Testis (tissue), 3 donors: ENCODE results near the gene SLC28A1. TPM values are rescaled to one million over a fixed set of nuclear protein-coding genes. Genes with fewer than 3 reads are reported as not detected.

ENCODE experiments used
- DNase-seq: peaks from one replicate; pipeline ENCODE4 v3.0.0-alpha.2; 2019
- H3K27ac ChIP-seq, 2 donors: fragments of 200-600 bp; sonication (generic); one replicate each; pipeline ENCODE4 v1.5.1; 2019
- H3K27me3 ChIP-seq: fragments of 200-600 bp; sonication (generic); one replicate; pipeline ENCODE4 v1.5.1; 2019
- H3K36me3 ChIP-seq: fragments of 200-600 bp; sonication (generic); one replicate; pipeline ENCODE4 v1.5.1; 2017; ENCODE audit warnings: low read depth; ENCODE audit errors: missing control alignments
- H3K4me1 ChIP-seq: fragments of 200-600 bp; sonication (generic); one replicate; pipeline ENCODE4 v1.5.1; 2019
- H3K4me3 ChIP-seq, 2 donors: fragments of 200-600 bp; sonication (generic); one replicate each; pipeline ENCODE4 v1.5.1; 2017 to 2019
- H3K9me3 ChIP-seq: fragments of 200-600 bp; sonication (generic); one replicate; pipeline ENCODE4 v1.5.1; 2017
- CTCF ChIP-seq, 3 experiments: fragments of 450-650 bp in 2 of 3; fragments of 200-600 bp in 1 of 3; sonication (generic) in 1 of 3; IDR thresholded peaks; one replicate each; pipeline ENCODE4 v1.5.1; 2016 to 2019; ENCODE audit warnings: antibody characterized with exemption in 3 of 3, mild to moderate bottlenecking in 2 of 3, moderate library complexity in 1 of 3
- POLR2A ChIP-seq: fragments of 450-650 bp; IDR thresholded peaks from one replicate; pipeline ENCODE4 v1.6.1; 2017; ENCODE audit warnings: antibody characterized with exemption, mild to moderate bottlenecking, moderate library complexity
- WGBS, 2 donors: methylation state at CpG; one replicate each; pipeline ENCODE4 v1.1.5; 2018; 5-methylcytosine and 5-hydroxymethylcytosine counted together
- intact Hi-C: fragments of 100-400 bp; cut with DNase I; formaldehyde crosslinking; loops from one replicate; pipeline ENCODE4 v1.15.1; 2023; ENCODE audit warnings: low total_unique reads
- polyA plus RNA-seq: library from polyadenylated mRNA; stranded (reverse); fragments of 350-450 nt; fragmentation: Illumina TruSeq; extraction: RNeasy Lipid Tissue Mini Kit (QIAGEN cat#74804); gene quantifications from one replicate; pipeline ENCODE4 v1.2.3, GENCODE V29; 2014; ENCODE audit warnings: low read depth, low replicate concordance; ENCODE audit not compliant: insufficient read depth
- total RNA-seq, 2 donors: library from RNA; depleted of rRNA; stranded (reverse); fragments of >200 nt; gene quantifications; one replicate each; pipeline ENCODE4 v1.2.3, GENCODE V29; 2016

Gene SLC28A1
- total and polyA plus RNA-seq, 3 donors from 2014 or later = 0.26 to 0.31 (median 0.31) TPM

- TF ChIP-seq CTCF (IDR thresholded peaks at IDR 0.05) = no peak
- TF ChIP-seq POLR2A = no peak
- H3K27ac ChIP-seq = no peak overlapping the region
- no peak for DNase-seq
- no peaks in the 10 kb centered on the region for H3K36me3 ChIP-seq
- no peaks in the 10 kb centered on the region for H3K27me3 ChIP-seq
- WGBS, 2 donors = 67 to 77% methylated on average over 3 of the region's 3 CpGs
- intact Hi-C loops = no loop called here
- H3K9me3 ChIP-seq = no peaks in the 10 kb centered on the region
- no peaks in the 10 kb centered on the region for H3K4me1 ChIP-seq
- no peak overlapping the region for H3K4me3 ChIP-seq
Observed at GRCh38 chr15:84940399-84940798, 55.9 kb downstream of the SLC28A1 start.

- TF ChIP-seq CTCF (IDR thresholded peaks at IDR 0.05) (no peak), POLR2A (no peak)
- Histone ChIP-seq H3K9me3 (no peaks in the 10 kb centered on the region), H3K27ac (no peak overlapping the region), H3K36me3 (no peaks in the 10 kb centered on the region), H3K27me3 (no peaks in the 10 kb centered on the region), H3K4me3 (no peak overlapping the region), H3K4me1 (no peaks in the 10 kb centered on the region)
- intact Hi-C loops = no loop called here
- WGBS, 2 donors = 82 to 93% methylated on average over 2 of the region's 2 CpGs
- DNase-seq = no peak
Observed at GRCh38 chr15:84942456-84942855, 58.0 kb downstream of the SLC28A1 start.

GRCh38 chr15:84944311-84944710 lies 59.8 kb downstream of the SLC28A1 start:
- no peaks in the 10 kb centered on the region for H3K27me3 ChIP-seq
- 94% methylated on average over 10 of the region's 10 CpGs; no CpG with 5 or more reads in 1 of the 2 donors for WGBS, 2 donors
- H3K36me3 ChIP-seq = no peaks in the 10 kb centered on the region
- no peak overlapping the region for H3K27ac ChIP-seq
- intact Hi-C loops = no loop called here
- no peak for DNase-seq
- no peaks in the 10 kb centered on the region for H3K4me1 ChIP-seq
- no peak overlapping the region for H3K4me3 ChIP-seq
- no peaks in the 10 kb centered on the region for H3K9me3 ChIP-seq
- TF ChIP-seq POLR2A = no peak
- no peak for TF ChIP-seq CTCF (IDR thresholded peaks at IDR 0.05)

GRCh38 chr15:84944861-84945260 lies 60.4 kb downstream of the SLC28A1 start:
- intact Hi-C loops = no loop called here
- WGBS, 2 donors = 86 to 88% methylated on average over 11 of the region's 11 CpGs

More at GRCh38 chr15:84944861-84945260, 60.4 kb downstream of the SLC28A1 start:
- Histone ChIP-seq H3K27me3 (no peaks in the 10 kb centered on the region), H3K27ac (no peak overlapping the region), H3K9me3 (no peaks in the 10 kb centered on the region), H3K4me3 (no peak overlapping the region), H3K4me1 (no peaks in the 10 kb centered on the region), H3K36me3 (no peaks in the 10 kb centered on the region)
- TF ChIP-seq POLR2A (no peak), CTCF (IDR thresholded peaks at IDR 0.05) (no peak)
- DNase-seq = no peak
